Colonic mucosa (tissue), 4 donors: ENCODE measurements around the gene CAPN15. TPM values are rescaled to one million over a fixed set of nuclear protein-coding genes. Genes with fewer than 3 reads are reported as not detected.
A peak's percentile ranks its signal among the peaks of the same experiment; 100 is the strongest.

Experiments used
- DNase-seq: peaks from one replicate; pipeline ENCODE4 v3.0.0-alpha.2; 2020
- H3K27ac ChIP-seq: fragments of 200-600 bp; one replicate; pipeline ENCODE4 v1.8.0; 2021
- H3K27me3 ChIP-seq: fragments of 200-600 bp; one replicate; pipeline ENCODE4 v1.8.0; 2021
- H3K36me3 ChIP-seq: fragments of 200-600 bp; one replicate; pipeline ENCODE4 v1.8.0; 2021
- H3K4me1 ChIP-seq: fragments of 200-600 bp; one replicate; pipeline ENCODE4 v1.8.0; 2021; ENCODE audit warnings: mild to moderate bottlenecking
- H3K4me3 ChIP-seq: fragments of 200-600 bp; one replicate; pipeline ENCODE4 v1.8.0; 2021
- H3K9ac ChIP-seq, 2 donors: one replicate each; pipeline ENCODE4 v1.7.0; 2013; ENCODE audit warnings: control low read depth in 2 of 2, low read depth in 2 of 2, low read length in 2 of 2
- H3K9me3 ChIP-seq: fragments of 200-600 bp; one replicate; pipeline ENCODE4 v1.8.0; 2021
- CTCF ChIP-seq: fragments of 200-600 bp; IDR thresholded peaks from one replicate; pipeline ENCODE4 v1.8.0; 2022; ENCODE audit warnings: antibody characterized with exemption, mild to moderate bottlenecking
- intact Hi-C: fragments of 100-400 bp; cut with DNase I; formaldehyde crosslinking; loops from one replicate; pipeline ENCODE4 v1.14.1; 2022
- total RNA-seq, 2 donors: library from RNA; stranded (reverse); fragmentation: NEBNext Ultra II Directional in 1 of 2; extraction: Animal tissue kit (Norgen Biotek cat#: 25700) in 1 of 2; gene quantifications; one replicate each; pipeline ENCODE4 v1.2.1, GENCODE V29; 2021
- donor health status: healthy.
- donor health status: DM: no; HTN: no; CAD: no.
- donor health status: DM: no; HTN: no; CAD: no.

Gene CAPN15
- total RNA-seq, 2 donors from 2014 or later: 74.6 to 139 TPM

- Histone ChIP-seq H3K36me3 (no peaks in the 10 kb centered on the region), H3K9me3 (no peaks in the 10 kb centered on the region), H3K27me3 (no peaks in the 10 kb centered on the region), H3K9ac (no peak overlapping the region), H3K4me1 (peaks cover 25% of the 10 kb centered on the region), H3K27ac (no peak overlapping the region), H3K4me3 (no peak overlapping the region)
- no peak for TF ChIP-seq CTCF
- DNase-seq: no peak
- intact Hi-C loops: no loop called here
Measured at GRCh38 chr16:525123-525519, 2.4 kb upstream of the CAPN15 start.

GRCh38 chr16:525520-526180, 1.9 kb upstream of the CAPN15 start:
- intact Hi-C loops: no loop called here
- TF ChIP-seq CTCF: no peak
- no peaks in the 10 kb centered on the region for H3K9me3 ChIP-seq
- DNase-seq: no peak
- H3K36me3 ChIP-seq: no peaks in the 10 kb centered on the region
- no peaks in the 10 kb centered on the region for H3K27me3 ChIP-seq
- peaks cover 25% of the 10 kb centered on the region for H3K4me1 ChIP-seq
- H3K4me3 ChIP-seq: peak overlapping the region; percentile 92
- H3K27ac ChIP-seq: peak overlapping the region; percentile 43
- peak overlapping the region; percentile 70 to 95 for H3K9ac ChIP-seq

- peak overlapping the region; percentile 70 to 95 for H3K9ac ChIP-seq
- intact Hi-C loops: no loop called here
- no peaks in the 10 kb centered on the region for H3K36me3 ChIP-seq
- no peaks in the 10 kb centered on the region for H3K9me3 ChIP-seq
- H3K4me1 ChIP-seq: peaks cover 25% of the 10 kb centered on the region
- peak overlapping the region; percentile 94 for H3K27ac ChIP-seq
- no peaks in the 10 kb centered on the region for H3K27me3 ChIP-seq
- H3K4me3 ChIP-seq: peak overlapping the region; percentile 92
- DNase-seq: no peak
- TF ChIP-seq CTCF: no peak
Measured at GRCh38 chr16:526181-527014, 1.1 kb upstream of the CAPN15 start.

GRCh38 chr16:528111-529011, 849 bp downstream of the CAPN15 start:
- no peak for TF ChIP-seq CTCF
- H3K4me1 ChIP-seq: peaks cover 31% of the 10 kb centered on the region

GRCh38 chr16:529012-529575, 1.6 kb downstream of the CAPN15 start:
- Histone ChIP-seq H3K4me1 (peaks cover 33% of the 10 kb centered on the region), H3K9me3 (no peaks in the 10 kb centered on the region)

More at GRCh38 chr16:528111-529011, 849 bp downstream of the CAPN15 start:
- Histone ChIP-seq H3K9ac (peak overlapping the region; percentile 92 to 97), H3K27ac (peak overlapping the region; percentile 74), H3K27me3 (no peaks in the 10 kb centered on the region), H3K9me3 (no peaks in the 10 kb centered on the region), H3K4me3 (peak overlapping the region; percentile 84), H3K36me3 (no peaks in the 10 kb centered on the region)
- intact Hi-C loops: no loop called here
- DNase-seq: peak; percentile 85

More at GRCh38 chr16:529012-529575, 1.6 kb downstream of the CAPN15 start:
- H3K4me3 ChIP-seq: peak overlapping the region; percentile 84
- intact Hi-C loops: no loop called here
- peak overlapping the region; percentile 92 to 97 for H3K9ac ChIP-seq
- H3K27me3 ChIP-seq: no peaks in the 10 kb centered on the region
- no peaks in the 10 kb centered on the region for H3K36me3 ChIP-seq
- peak overlapping the region; percentile 74 for H3K27ac ChIP-seq
- no peak for DNase-seq
- no peak for TF ChIP-seq CTCF
